Thyroid gland (tissue), 4 donors: ENCODE data around the gene PIK3R5. TPM values are rescaled to one million over a fixed set of nuclear protein-coding genes. Genes with fewer than 3 reads are reported as not detected.

ENCODE experiments used
- DNase-seq, 2 donors: peaks; one replicate each; pipeline ENCODE4 v3.0.0-alpha.2; 2019
- H3K27ac ChIP-seq, 3 donors: fragments of 200-600 bp; sonication (generic); 1 replicate in 2 of 3; 2 replicates in 1 of 3; pipeline ENCODE4 v1.5.1; 2016 to 2019; ENCODE audit warnings: mild to moderate bottlenecking in 1 of 3, moderate library complexity in 1 of 3
- H3K27me3 ChIP-seq: fragments of 200-600 bp; sonication (generic); one replicate; pipeline ENCODE4 v1.5.1; 2019
- H3K36me3 ChIP-seq, 2 donors: fragments of 200-600 bp; sonication (generic); one replicate each; pipeline ENCODE4 v1.5.1; 2016 to 2019
- H3K4me1 ChIP-seq, 2 donors: fragments of 200-600 bp; sonication (generic); one replicate each; pipeline ENCODE4 v1.5.1; 2017 to 2019
- H3K4me3 ChIP-seq, 3 donors: fragments of 200-600 bp; sonication (generic); replicated peaks in 1 of 3; 1 replicate in 2 of 3; 2 replicates in 1 of 3; pipeline ENCODE4 v1.5.1; 2016; ENCODE audit warnings: mild to moderate bottlenecking in 1 of 3
- H3K9me3 ChIP-seq: fragments of 200-600 bp; sonication (generic); one replicate; pipeline ENCODE4 v1.5.1; 2017
- POLR2A ChIP-seq, 2 donors: fragments of 450-650 bp; IDR thresholded peaks; one replicate each; pipeline ENCODE4 v1.6.1; 2017; ENCODE audit warnings: antibody characterized with exemption in 2 of 2, mild to moderate bottlenecking in 2 of 2, moderate library complexity in 1 of 2
- WGBS, 2 donors: methylation state at CpG; one replicate each; pipeline ENCODE4 v1.1.5; 2017; 5-methylcytosine and 5-hydroxymethylcytosine counted together
- intact Hi-C: fragments of 100-400 bp; cut with DNase I; formaldehyde crosslinking; loops from one replicate; pipeline ENCODE4 v1.15.1; 2023
- total RNA-seq, 4 donors: library from RNA; depleted of rRNA; stranded (reverse); fragments of >200 nt; gene quantifications; one replicate each; pipeline ENCODE4 v1.2.3, GENCODE V29; 2016
- TF ChIP-seq, protein P1 (sequence below), 6 experiments: fragments of 200-600 bp in 3 of 6; fragments of 450-650 bp in 3 of 6; sonication (generic) in 3 of 6; IDR thresholded peaks; one replicate each; pipeline ENCODE4 v1.5.1; 2016 to 2019; ENCODE audit warnings: antibody characterized with exemption in 6 of 6, mild to moderate bottlenecking in 2 of 6, inconsistent platforms in 1 of 6, moderate library complexity in 1 of 6

The PIK3R5 gene
- total RNA-seq, 4 donors from 2014 or later = 2.3 to 10.6 (median 5.1) TPM

GRCh38 chr17:9006175-9006767 lies 40.8 kb upstream of the PIK3R5 start:
- no peak overlapping the region for H3K27ac ChIP-seq
- H3K27me3 ChIP-seq = peaks cover 7% of the 10 kb centered on the region
- intact Hi-C loops = no loop called here
- H3K4me3 ChIP-seq = no peak overlapping the region
- H3K4me1 ChIP-seq = peaks cover 5 to 9% of the 10 kb centered on the region in 2 donors
- no peaks in the 10 kb centered on the region for H3K36me3 ChIP-seq
- 85 to 88% methylated on average over 7 of the region's 7 CpGs for WGBS, 2 donors
- no peak for DNase-seq
- TF ChIP-seq, protein P1, sequence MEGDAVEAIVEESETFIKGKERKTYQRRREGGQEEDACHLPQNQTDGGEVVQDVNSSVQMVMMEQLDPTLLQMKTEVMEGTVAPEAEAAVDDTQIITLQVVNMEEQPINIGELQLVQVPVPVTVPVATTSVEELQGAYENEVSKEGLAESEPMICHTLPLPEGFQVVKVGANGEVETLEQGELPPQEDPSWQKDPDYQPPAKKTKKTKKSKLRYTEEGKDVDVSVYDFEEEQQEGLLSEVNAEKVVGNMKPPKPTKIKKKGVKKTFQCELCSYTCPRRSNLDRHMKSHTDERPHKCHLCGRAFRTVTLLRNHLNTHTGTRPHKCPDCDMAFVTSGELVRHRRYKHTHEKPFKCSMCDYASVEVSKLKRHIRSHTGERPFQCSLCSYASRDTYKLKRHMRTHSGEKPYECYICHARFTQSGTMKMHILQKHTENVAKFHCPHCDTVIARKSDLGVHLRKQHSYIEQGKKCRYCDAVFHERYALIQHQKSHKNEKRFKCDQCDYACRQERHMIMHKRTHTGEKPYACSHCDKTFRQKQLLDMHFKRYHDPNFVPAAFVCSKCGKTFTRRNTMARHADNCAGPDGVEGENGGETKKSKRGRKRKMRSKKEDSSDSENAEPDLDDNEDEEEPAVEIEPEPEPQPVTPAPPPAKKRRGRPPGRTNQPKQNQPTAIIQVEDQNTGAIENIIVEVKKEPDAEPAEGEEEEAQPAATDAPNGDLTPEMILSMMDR (IDR thresholded peaks at IDR 0.05) = no peak
- no peak for TF ChIP-seq POLR2A (IDR thresholded peaks at IDR 0.05)
- no peaks in the 10 kb centered on the region for H3K9me3 ChIP-seq

GRCh38 chr17:9004961-9005285 lies 39.4 kb upstream of the PIK3R5 start:
- H3K4me3 ChIP-seq = no peak overlapping the region
- intact Hi-C loops = no loop called here
- no peaks in the 10 kb centered on the region for H3K9me3 ChIP-seq
- H3K27me3 ChIP-seq = peaks cover 7% of the 10 kb centered on the region
- TF ChIP-seq, protein P1 (IDR thresholded peaks at IDR 0.05) = no peak
- TF ChIP-seq POLR2A (IDR thresholded peaks at IDR 0.05) = no peak
- no peak overlapping the region for H3K27ac ChIP-seq
- WGBS, 2 donors = 66 to 70% methylated on average over 6 of the region's 6 CpGs
- DNase-seq = no peak
- no peaks in the 10 kb centered on the region for H3K36me3 ChIP-seq
- H3K4me1 ChIP-seq = peaks cover 5 to 9% of the 10 kb centered on the region in 2 donors

DNA sequence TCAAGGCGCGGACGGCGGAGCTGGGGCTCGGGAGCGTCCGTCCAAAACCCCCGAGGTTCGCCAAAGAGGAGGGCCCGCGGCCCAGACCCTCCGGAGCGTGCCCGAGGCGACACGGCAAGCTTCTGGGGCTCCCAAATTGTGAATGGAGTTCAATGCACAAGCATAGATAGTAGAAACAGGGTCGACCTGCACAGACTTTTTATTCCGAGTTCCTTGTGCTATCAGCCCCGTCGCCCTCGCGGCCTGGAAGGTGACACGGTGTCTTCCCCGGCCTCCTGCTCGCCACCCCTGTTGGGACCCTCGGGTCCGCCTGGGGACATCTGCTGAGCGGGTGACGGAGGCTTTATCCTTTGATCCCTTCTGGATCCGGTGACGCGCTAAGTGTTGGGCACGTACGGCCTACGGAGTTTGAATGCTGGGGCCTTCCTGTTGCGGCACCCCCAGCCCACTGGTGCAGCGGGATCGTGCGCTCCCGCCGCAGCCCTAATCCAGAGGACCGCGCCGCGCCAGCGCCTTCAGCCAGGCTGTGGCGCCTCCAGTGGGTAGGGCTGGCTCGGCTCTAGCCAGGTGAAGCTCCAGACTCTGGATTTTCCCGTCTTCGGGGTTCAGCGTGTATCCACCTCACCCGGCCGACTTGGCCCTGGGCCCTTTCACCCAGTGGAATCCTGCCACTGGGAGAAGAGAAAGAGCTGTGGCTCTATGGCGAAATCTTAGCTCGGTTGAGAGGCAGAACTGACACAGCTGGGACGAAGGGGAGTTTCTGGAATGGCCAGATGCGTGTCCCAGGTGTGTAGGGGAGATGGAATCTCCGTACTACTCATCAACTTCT lies 38.8 kb upstream of the PIK3R5 start:
- Histone ChIP-seq H3K9me3 (no peaks in the 10 kb centered on the region), H3K4me3 (no peak overlapping the region), H3K36me3 (no peaks in the 10 kb centered on the region), H3K27me3 (peaks cover 7% of the 10 kb centered on the region), H3K27ac (no peak overlapping the region), H3K4me1 (peaks cover 5 to 9% of the 10 kb centered on the region in 2 donors)
- DNase-seq = no peak
- WGBS, 2 donors = 8 to 16% methylated on average over 33 to 52 of the region's 58 CpGs
- intact Hi-C loops = no loop called here
- TF ChIP-seq POLR2A (IDR thresholded peaks at IDR 0.05) = no peak
- TF ChIP-seq, protein P1 (IDR thresholded peaks at IDR 0.05) = no peak

DNA sequence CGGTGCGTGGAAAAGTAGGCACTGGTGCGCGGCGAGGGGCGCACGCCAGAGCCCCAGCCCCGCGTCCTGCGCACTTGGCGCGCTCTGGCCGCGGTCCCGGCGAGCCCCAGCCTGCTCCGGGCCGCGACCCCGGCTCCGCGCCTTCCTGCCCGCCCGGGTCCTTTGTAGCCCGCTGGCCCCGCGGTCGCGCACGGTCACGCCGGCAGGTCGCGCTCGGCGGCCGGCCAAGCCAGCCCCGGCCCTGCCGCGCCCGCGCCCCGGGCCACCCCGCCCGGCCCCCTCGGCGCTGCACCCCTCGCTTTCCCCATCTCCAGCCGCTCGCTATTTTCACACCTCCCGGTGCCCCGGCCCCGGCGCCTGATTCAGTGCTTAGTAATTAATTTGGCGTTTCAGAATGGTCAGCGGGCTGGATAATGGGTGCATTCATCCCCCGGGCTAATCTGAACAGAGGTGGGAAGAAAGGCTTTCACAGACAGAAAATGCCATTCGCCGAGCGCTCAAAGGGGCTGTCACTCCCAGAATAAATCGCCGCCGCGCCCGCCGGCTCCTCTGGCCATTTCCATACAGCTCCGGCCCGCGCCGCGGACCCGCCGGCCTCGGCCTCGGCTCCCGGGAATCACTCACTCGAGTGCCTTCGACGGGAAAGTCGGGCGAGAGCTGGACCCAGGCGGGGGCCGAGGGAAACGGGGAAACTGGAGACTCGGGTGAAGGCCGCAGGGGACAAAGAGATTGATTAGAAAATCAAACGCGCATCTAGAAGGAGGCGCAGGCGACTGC lies 38.0 kb upstream of the PIK3R5 start:
- no peak for DNase-seq
- peaks cover 5 to 9% of the 10 kb centered on the region in 2 donors for H3K4me1 ChIP-seq
- peaks cover 7% of the 10 kb centered on the region for H3K27me3 ChIP-seq
- H3K9me3 ChIP-seq = no peaks in the 10 kb centered on the region
- no peak overlapping the region for H3K27ac ChIP-seq
- intact Hi-C loops = no loop called here
- TF ChIP-seq POLR2A (IDR thresholded peaks at IDR 0.05) = no peak
- TF ChIP-seq, protein P1 (IDR thresholded peaks at IDR 0.05) = no peak
- WGBS, 2 donors = 2 to 3% methylated on average over 36 to 45 of the region's 90 CpGs
- peak overlapping the region in 1 of 3 donors; percentile 19 for H3K4me3 ChIP-seq
- H3K36me3 ChIP-seq = no peaks in the 10 kb centered on the region
